Measurements from ENCODE around the gene CRTAC1. TPM values are rescaled to one million over a fixed set of nuclear protein-coding genes. Genes with fewer than 3 reads are reported as not detected.

Gene CRTAC1
- total RNA-seq, 1 experiment from 2014 or later, result 0.46 TPM

GRCh38 chr10:97907830-97908229 lies 122.6 kb downstream of the CRTAC1 start:
- no peak overlapping the region for H3K56ac ChIP-seq (ENCODE audit: insufficient read length, low read depth, low read length)
- Mint-ChIP-seq H3K27me3 (ENCODE audit: low read depth) (peaks cover 9% of the 10 kb centered on the region), H3K9me3 (no peaks in the 10 kb centered on the region), H3K4me3 (no peak overlapping the region), H3K27ac (no peak overlapping the region), H3K36me3 (ENCODE audit: insufficient read depth in 1 of 3, low read depth in 3 of 3) (no peaks in the 10 kb centered on the region), H3K4me1 (peaks cover 12 to 20% of the 10 kb centered on the region in 2 experiments)
- no peak overlapping the region for H2AK5ac ChIP-seq (ENCODE audit: insufficient read length, low read length)
- no peak overlapping the region for H2BK5ac ChIP-seq (ENCODE audit: insufficient read length, low read length)
- H3K23ac ChIP-seq (ENCODE audit: insufficient read length, low read depth, low read length), result no peak overlapping the region
- H3T11ph ChIP-seq (ENCODE audit: low read length), result no peak overlapping the region
- no peaks in the 10 kb centered on the region for H3K79me2 ChIP-seq (ENCODE audit: insufficient read depth, low read length)
- H3K4me1 ChIP-seq (ENCODE audit: insufficient read depth, low read length), result no peaks in the 10 kb centered on the region
- DNase-seq, result no peak
- no peak overlapping the region for H3K4me2 ChIP-seq (ENCODE audit: insufficient read depth, insufficient read length, low read length)
- WGBS (ENCODE audit: extremely low coverage, insufficient read length, low lambda C conversion rate), result no CpG with 5 or more reads among the region's 12 CpGs
- no peaks in the 10 kb centered on the region for H3K27me3 ChIP-seq (ENCODE audit: insufficient read depth, low read length)
- no peak overlapping the region for H3K27ac ChIP-seq (ENCODE audit: insufficient read length, low read depth, low read length)
- no peak for TF ChIP-seq CTCF (conservative IDR thresholded peaks at IDR 0.05)
- no peak overlapping the region for H3K14ac ChIP-seq (ENCODE audit: insufficient read depth, low read length)
- no peak overlapping the region for H2BK120ac ChIP-seq (ENCODE audit: low read depth, low read length, poor library complexity, severe bottlenecking)
- H2AFZ ChIP-seq (ENCODE audit: low read length), result no peak overlapping the region
- no peak overlapping the region for H3K4ac ChIP-seq (ENCODE audit: low read depth, low read length)
- H2BK15ac ChIP-seq (ENCODE audit: low read depth, low read length), result no peak overlapping the region
- H3K9ac ChIP-seq (ENCODE audit: extremely low read depth, insufficient read length, low read length), result no peak overlapping the region
- no peak overlapping the region for H2BK12ac ChIP-seq (ENCODE audit: insufficient read length, low read depth, low read length)
- no peaks in the 10 kb centered on the region for H3K23me2 ChIP-seq (ENCODE audit: insufficient read length, low read depth, low read length, poor library complexity, severe bottlenecking)
- H4K8ac ChIP-seq (replicated peaks; ENCODE audit: insufficient read length, low read depth, low read length), result no peak overlapping the region
- H3K18ac ChIP-seq (ENCODE audit: insufficient read length, low read depth, low read length), result no peak overlapping the region
- no peak overlapping the region for H4K91ac ChIP-seq (ENCODE audit: insufficient read length, low read depth, low read length)
- H4K20me1 ChIP-seq (ENCODE audit: control insufficient read depth, insufficient read depth, insufficient read length), result no peaks in the 10 kb centered on the region
- H3K79me1 ChIP-seq (ENCODE audit: insufficient read depth, low read depth, low read length, poor library complexity, severe bottlenecking), result no peaks in the 10 kb centered on the region
- H4K5ac ChIP-seq (ENCODE audit: insufficient read length, low read depth, low read length), result no peak overlapping the region
- no peak overlapping the region for H2BK20ac ChIP-seq (ENCODE audit: low read depth, low read length, poor library complexity, severe bottlenecking)
- no peaks in the 10 kb centered on the region for H3K9me3 ChIP-seq (ENCODE audit: control insufficient read depth, low read depth, low read length)

Measured in H9 (cell line).